Esophagus squamous epithelium (tissue), 4 donors: ENCODE data around the gene RETREG2.

Source experiments
- POLR2A ChIP-seq, 4 donors: fragments of 450-650 bp; IDR thresholded peaks; one replicate each; pipeline ENCODE4 v1.6.1; 2017; ENCODE audit warnings: antibody characterized with exemption in 4 of 4, mild to moderate bottlenecking in 4 of 4, moderate library complexity in 3 of 4
- TF ChIP-seq, protein P1 (sequence below), 6 experiments: fragments of 450-650 bp in 4 of 6; fragments of 200-600 bp in 2 of 6; sonication (generic) in 2 of 6; IDR thresholded peaks; one replicate each; pipeline ENCODE4 v1.5.1; 2016 to 2019; ENCODE audit warnings: antibody characterized with exemption in 6 of 6, mild to moderate bottlenecking in 4 of 6, moderate library complexity in 4 of 6

DNA sequence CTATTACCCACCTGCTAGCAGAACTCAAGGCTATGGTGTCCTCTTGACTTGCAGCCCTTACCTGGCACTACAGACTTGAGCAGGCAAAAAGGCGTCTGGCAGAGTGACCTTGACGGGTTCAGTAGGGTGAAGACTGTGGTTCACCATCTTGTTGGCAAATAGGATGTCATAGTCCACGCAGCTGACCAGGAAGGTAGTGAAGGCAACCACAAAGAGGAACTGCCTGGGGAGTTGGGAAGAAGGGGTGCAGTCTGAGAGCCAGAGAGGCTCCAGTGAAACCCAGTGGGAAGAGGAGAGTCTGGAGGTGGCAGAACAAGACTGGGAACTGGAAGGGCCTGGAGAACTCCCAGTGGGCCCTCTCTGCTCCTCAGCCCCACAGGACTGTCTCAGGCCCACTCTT, 47.3 kb downstream of the RETREG2 start:
- TF ChIP-seq, protein P1, sequence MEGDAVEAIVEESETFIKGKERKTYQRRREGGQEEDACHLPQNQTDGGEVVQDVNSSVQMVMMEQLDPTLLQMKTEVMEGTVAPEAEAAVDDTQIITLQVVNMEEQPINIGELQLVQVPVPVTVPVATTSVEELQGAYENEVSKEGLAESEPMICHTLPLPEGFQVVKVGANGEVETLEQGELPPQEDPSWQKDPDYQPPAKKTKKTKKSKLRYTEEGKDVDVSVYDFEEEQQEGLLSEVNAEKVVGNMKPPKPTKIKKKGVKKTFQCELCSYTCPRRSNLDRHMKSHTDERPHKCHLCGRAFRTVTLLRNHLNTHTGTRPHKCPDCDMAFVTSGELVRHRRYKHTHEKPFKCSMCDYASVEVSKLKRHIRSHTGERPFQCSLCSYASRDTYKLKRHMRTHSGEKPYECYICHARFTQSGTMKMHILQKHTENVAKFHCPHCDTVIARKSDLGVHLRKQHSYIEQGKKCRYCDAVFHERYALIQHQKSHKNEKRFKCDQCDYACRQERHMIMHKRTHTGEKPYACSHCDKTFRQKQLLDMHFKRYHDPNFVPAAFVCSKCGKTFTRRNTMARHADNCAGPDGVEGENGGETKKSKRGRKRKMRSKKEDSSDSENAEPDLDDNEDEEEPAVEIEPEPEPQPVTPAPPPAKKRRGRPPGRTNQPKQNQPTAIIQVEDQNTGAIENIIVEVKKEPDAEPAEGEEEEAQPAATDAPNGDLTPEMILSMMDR (IDR thresholded peaks at IDR 0.05), result no peak
- TF ChIP-seq POLR2A (IDR thresholded peaks at IDR 0.05), result no peak
